Keratinocyte (primary cell): Measurements from ENCODE around the gene PEMT. TPM values are rescaled to one million over a fixed set of nuclear protein-coding genes. Genes with fewer than 3 reads are reported as not detected.

ENCODE experiments used
- DNase-seq: peaks from one replicate; pipeline ENCODE4 v3.0.0-alpha.2; 2011; ENCODE audit warnings: low read depth, missing footprints, low spot score
- FAIRE-seq: peaks from 2 replicates; lab custom pipeline; 2011; peaks lifted over from hg19 to GRCh38; lab: Jason Lieb, UNC
- H2AFZ ChIP-seq: 2 replicates; pipeline ENCODE4 v1.6.0; 2012; ENCODE audit warnings: low read length, control low read depth, inconsistent platforms; ENCODE audit not compliant: control insufficient read depth
- H3K27ac ChIP-seq: 2 replicates; pipeline ENCODE4 v1.5.1; 2011; ENCODE audit warnings: low read length; ENCODE audit not compliant: control insufficient read depth, insufficient read depth
- H3K27me3 ChIP-seq: 3 replicates; pipeline ENCODE4 v1.6.0; 2011; ENCODE audit warnings: low read length; ENCODE audit not compliant: control insufficient read depth, insufficient read depth; ENCODE audit errors: extremely low read depth
- H3K36me3 ChIP-seq, 2 experiments: 2 replicates in 1 of 2; 3 replicates in 1 of 2; pipeline ENCODE4 v1.5.1; 2011; ENCODE audit warnings: low read length in 2 of 2, mild to moderate bottlenecking in 1 of 2; ENCODE audit not compliant: control insufficient read depth in 2 of 2, insufficient read depth in 2 of 2; ENCODE audit errors: extremely low read depth in 1 of 2
- H3K4me1 ChIP-seq: 3 replicates; pipeline ENCODE4 v1.5.1; 2011; ENCODE audit warnings: low read length; ENCODE audit not compliant: control insufficient read depth, insufficient read depth; ENCODE audit errors: extremely low read depth
- H3K4me2 ChIP-seq: 3 replicates; pipeline ENCODE4 v1.6.0; 2011; ENCODE audit warnings: low read depth, low read length; ENCODE audit not compliant: control insufficient read depth, insufficient read depth; ENCODE audit errors: extremely low read depth
- H3K4me3 ChIP-seq, 3 experiments: fragments of 200-600 bp in 1 of 3; sonication (generic) in 1 of 3; 2 replicates in 2 of 3; 3 replicates in 1 of 3; pipeline ENCODE4 v1.5.1; 2011 to 2016; ENCODE audit warnings: low read length in 3 of 3, mild to moderate bottlenecking in 3 of 3, control low read depth in 2 of 3, inconsistent platforms in 1 of 3, low read depth in 1 of 3, mixed read lengths in 1 of 3, mixed run types in 1 of 3, moderate library complexity in 1 of 3; ENCODE audit not compliant: control insufficient read depth in 2 of 3, insufficient read depth in 2 of 3; ENCODE audit errors: extremely low read depth in 1 of 3
- H3K79me2 ChIP-seq: 2 replicates; pipeline ENCODE4 v1.6.0; 2012; ENCODE audit warnings: low read length; ENCODE audit not compliant: control insufficient read depth, insufficient read depth
- H3K9ac ChIP-seq: 3 replicates; pipeline ENCODE4 v1.6.0; 2011; ENCODE audit warnings: low read length; ENCODE audit not compliant: control insufficient read depth, insufficient read depth; ENCODE audit errors: extremely low read depth
- H3K9me1 ChIP-seq: 3 replicates; pipeline ENCODE4 v1.6.0; 2011; ENCODE audit warnings: low read length; ENCODE audit not compliant: control insufficient read depth, insufficient read depth; ENCODE audit errors: extremely low read depth
- H3K9me3 ChIP-seq: 2 replicates; pipeline ENCODE4 v1.5.1; 2012; ENCODE audit warnings: low read depth, low read length; ENCODE audit not compliant: control insufficient read depth
- H4K20me1 ChIP-seq: 3 replicates; pipeline ENCODE4 v1.6.0; 2011; ENCODE audit warnings: low read length; ENCODE audit not compliant: control insufficient read depth, insufficient read depth; ENCODE audit errors: extremely low read depth
- CTCF ChIP-seq, 3 experiments: IDR thresholded peaks in 1 of 3; conservative IDR thresholded peaks in 1 of 3; optimal IDR thresholded peaks in 1 of 3; 2 replicates in 2 of 3; 3 replicates in 1 of 3; pipeline versions ENCODE3 to v1.5.1; 2011; ENCODE audit warnings: low read length in 3 of 3, mild to moderate bottlenecking in 3 of 3, moderate library complexity in 2 of 3, control low read depth in 1 of 3, inconsistent platforms in 1 of 3; ENCODE audit not compliant: insufficient read depth in 2 of 3; ENCODE audit errors: extremely low read depth in 1 of 3
- EZH2 ChIP-seq: IDR thresholded peaks from one replicate; pipeline ENCODE4 v1.6.1; 2012; ENCODE audit warnings: inconsistent platforms, mild to moderate bottlenecking, low read length, moderate library complexity
- dilution Hi-C: fragments of 300-500 bp; cut with MboI; formaldehyde crosslinking; loops from one replicate; pipeline ENCODE4 v1.7.0; 2020; ENCODE audit warnings: low sequenced_read_pairs; ENCODE audit not compliant: extremely low pct_ligation_motif_present
- polyA plus RNA-seq, 5 experiments: library from polyadenylated mRNA; depleted of rRNA in 3 of 5; stranded (reverse) in 3 of 5; stranded (forward) in 1 of 5; unstranded in 1 of 5; fragments of >200 nt; gene quantifications; 1 replicate in 1 of 5; 2 replicates in 3 of 5; 3 replicates in 1 of 5; pipeline versions ENCODE4 v1.2.1 to v1.2.3, GENCODE V29; 2011 to 2012; ENCODE audit warnings: missing spikeins in 2 of 5, low read depth in 1 of 5, low replicate concordance in 1 of 5

PEMT gene
- polyA plus RNA-seq, 1 donor (not counting 4 experiments of a cell fraction or from before 2014, with no cell fraction given) = 17.7 TPM

GRCh38 chr17:17626151-17626805, 34.8 kb upstream of the PEMT start:
- Histone ChIP-seq H3K4me3 (no peak overlapping the region), H3K9ac (no peak overlapping the region), H3K9me1 (no peaks in the 10 kb centered on the region), H3K4me1 (no peaks in the 10 kb centered on the region), H3K79me2 (no peaks in the 10 kb centered on the region), H3K36me3 (no peaks in the 10 kb centered on the region), H2AFZ (no peak overlapping the region), H3K27ac (no peak overlapping the region), H4K20me1 (no peaks in the 10 kb centered on the region), H3K9me3 (no peaks in the 10 kb centered on the region), H3K27me3 (peaks cover 17% of the 10 kb centered on the region), H3K4me2 (no peak overlapping the region)
- FAIRE-seq (no peak), DNase-seq (no peak)
- TF ChIP-seq CTCF (optimal IDR thresholded peaks at IDR 0.05 in 1 of 3, IDR thresholded peaks at IDR 0.05 in 1 of 3, conservative IDR thresholded peaks at IDR 0.05 in 1 of 3; ENCODE audit: extremely low read depth in 1 of 3, insufficient read depth in 2 of 3, low read length in 3 of 3) (no peak), EZH2 (no peak)
- dilution Hi-C loops = no loop called here

- Histone ChIP-seq H3K9me1 (no peaks in the 10 kb centered on the region), H3K9ac (no peak overlapping the region), H3K36me3 (no peaks in the 10 kb centered on the region), H3K27me3 (peaks cover 17% of the 10 kb centered on the region), H3K27ac (no peak overlapping the region), H2AFZ (no peak overlapping the region), H3K79me2 (no peaks in the 10 kb centered on the region), H3K4me3 (no peak overlapping the region), H3K4me2 (no peak overlapping the region), H3K9me3 (no peaks in the 10 kb centered on the region), H3K4me1 (no peaks in the 10 kb centered on the region), H4K20me1 (no peaks in the 10 kb centered on the region)
- TF ChIP-seq CTCF (optimal IDR thresholded peaks at IDR 0.05 in 1 of 3, IDR thresholded peaks at IDR 0.05 in 1 of 3, conservative IDR thresholded peaks at IDR 0.05 in 1 of 3; ENCODE audit: extremely low read depth in 1 of 3, insufficient read depth in 2 of 3, low read length in 3 of 3) (no peak), EZH2 (no peak)
- DNase-seq = no peak
- dilution Hi-C loops = no loop called here
- FAIRE-seq = no peak
Observed at GRCh38 chr17:17624741-17625140, 33.2 kb upstream of the PEMT start.
